PFSK-1 (cell line): ENCODE measurements around the gene KCNQ5.

Experiments used
- POLR2AphosphoS5 ChIP-seq: IDR thresholded peaks from 2 replicates; pipeline ENCODE4 v1.6.1; 2012; ENCODE audit warnings: low read depth, mild to moderate bottlenecking, control low read depth, low read length, moderate library complexity
- REST ChIP-seq, 2 experiments: IDR thresholded peaks; 2 replicates each; pipeline versions ENCODE4 v1.6.1 to v1.8.0; 2011 to 2012; ENCODE audit warnings: low read depth in 2 of 2, low read length in 2 of 2, control low read depth in 1 of 2, inconsistent platforms in 1 of 2, mild to moderate bottlenecking in 1 of 2, moderate library complexity in 1 of 2; ENCODE audit not compliant: insufficient read depth in 1 of 2

DNA sequence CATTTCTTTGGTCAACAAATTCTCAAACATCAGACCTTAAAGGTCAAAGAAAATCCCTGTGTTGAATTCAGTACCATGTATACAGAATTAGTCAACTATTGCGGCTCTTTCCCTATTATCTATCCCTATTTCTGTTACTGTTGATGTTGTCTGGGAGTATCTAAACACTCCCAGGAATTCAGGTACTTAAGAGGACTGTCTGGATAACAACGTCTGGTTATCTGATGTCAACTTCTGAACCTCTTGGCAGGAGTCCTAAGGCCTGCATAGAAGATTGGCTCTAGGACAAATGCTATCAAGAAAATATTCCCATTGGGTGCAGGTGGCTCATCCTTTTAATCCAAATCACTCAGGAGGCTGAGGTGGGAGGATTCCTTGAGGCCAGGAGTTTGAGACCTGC, 347.8 kb downstream of the KCNQ5 start:
- TF ChIP-seq REST (IDR thresholded peaks at IDR 0.05; ENCODE audit: insufficient read depth in 1 of 2, low read depth in 2 of 2, low read length in 2 of 2) (no peak), POLR2AphosphoS5 (no peak)
